Transverse colon (tissue), 4 donors: ENCODE measurements around the gene CPT1A. TPM values are rescaled to one million over a fixed set of nuclear protein-coding genes. Genes with fewer than 3 reads are reported as not detected.
A peak's percentile ranks its signal among the peaks of the same experiment; 100 is the strongest.

ENCODE experiments used
- DNase-seq: peaks from one replicate; pipeline ENCODE4 v3.0.0-alpha.2; 2019
- H3K27ac ChIP-seq, 4 donors: fragments of 200-600 bp; sonication (generic); 2 replicates each; pipeline ENCODE4 v1.5.1; 2016 to 2018; ENCODE audit warnings: inconsistent platforms in 4 of 4
- H3K27me3 ChIP-seq: fragments of 200-600 bp; sonication (generic); 2 replicates; pipeline ENCODE4 v1.5.1; 2017; ENCODE audit warnings: inconsistent platforms
- H3K36me3 ChIP-seq, 4 donors: fragments of 200-600 bp; sonication (generic); 2 replicates each; pipeline ENCODE4 v1.5.1; 2017 to 2019; ENCODE audit warnings: inconsistent platforms in 4 of 4
- H3K4me1 ChIP-seq, 4 donors: fragments of 200-600 bp; sonication (generic); 2 replicates each; pipeline ENCODE4 v1.5.1; 2017 to 2020; ENCODE audit warnings: inconsistent platforms in 4 of 4
- H3K4me3 ChIP-seq, 4 donors: fragments of 200-600 bp; sonication (generic); 1 replicate in 1 of 4; 2 replicates in 3 of 4; pipeline versions ENCODE4 v1.5.1 to v1.6.1; 2017 to 2019; ENCODE audit warnings: inconsistent platforms in 4 of 4
- H3K9me3 ChIP-seq, 2 donors: fragments of 200-600 bp; sonication (generic); 2 replicates each; pipeline ENCODE4 v1.5.1; 2017 to 2019; ENCODE audit warnings: inconsistent platforms in 2 of 2
- CTCF ChIP-seq, 5 experiments: fragments of 200-600 bp in 3 of 5; fragments of 450-650 bp in 2 of 5; sonication (generic) in 3 of 5; IDR thresholded peaks; 1 replicate in 2 of 5; 2 replicates in 3 of 5; pipeline ENCODE4 v1.5.1; 2016 to 2017; ENCODE audit warnings: antibody characterized with exemption in 5 of 5, inconsistent platforms in 3 of 5, mild to moderate bottlenecking in 2 of 5, moderate library complexity in 1 of 5
- EP300 ChIP-seq: sonication (generic); formaldehyde crosslinking; IDR thresholded peaks from one replicate; pipeline ENCODE4 v1.6.1; 2017; ENCODE audit warnings: antibody characterized with exemption, low read depth
- POLR2A ChIP-seq: fragments of 450-650 bp; IDR thresholded peaks from one replicate; pipeline ENCODE4 v1.6.1; 2016; ENCODE audit warnings: antibody characterized with exemption, mild to moderate bottlenecking, moderate library complexity
- POLR2AphosphoS5 ChIP-seq, 3 donors: sonication (generic); formaldehyde crosslinking; IDR thresholded peaks; one replicate each; pipeline ENCODE4 v1.6.1; 2016; ENCODE audit warnings: antibody characterized with exemption in 3 of 3
- WGBS, 2 donors: methylation state at CpG; one replicate each; pipeline ENCODE4 v1.1.5; 2018; ENCODE audit warnings: low coverage in 1 of 2; 5-methylcytosine and 5-hydroxymethylcytosine counted together
- in situ Hi-C, 4 donors: fragments of 200-750 bp; cut with MboI; loops; one replicate each; pipeline versions ENCODE4 v1.15.0 to v1.15.1; 2017; ENCODE audit warnings: low sequenced_read_pairs in 3 of 4, low pct_ligation_motif_present in 1 of 4, low pct_unique_long_range_greater_than_20kb in 1 of 4
- intact Hi-C: fragments of 100-400 bp; cut with DNase I; formaldehyde crosslinking; loops from one replicate; pipeline ENCODE4 v1.15.1; 2023; ENCODE audit warnings: low total_unique reads
- total RNA-seq, 4 donors: library from RNA; depleted of rRNA; stranded (reverse); fragments of >200 nt; gene quantifications; one replicate each; pipeline ENCODE4 v1.1.0, GENCODE V29; 2016

Gene CPT1A
- total RNA-seq, 4 donors from 2014 or later = 98.9 to 263 (median 177) TPM

DNA sequence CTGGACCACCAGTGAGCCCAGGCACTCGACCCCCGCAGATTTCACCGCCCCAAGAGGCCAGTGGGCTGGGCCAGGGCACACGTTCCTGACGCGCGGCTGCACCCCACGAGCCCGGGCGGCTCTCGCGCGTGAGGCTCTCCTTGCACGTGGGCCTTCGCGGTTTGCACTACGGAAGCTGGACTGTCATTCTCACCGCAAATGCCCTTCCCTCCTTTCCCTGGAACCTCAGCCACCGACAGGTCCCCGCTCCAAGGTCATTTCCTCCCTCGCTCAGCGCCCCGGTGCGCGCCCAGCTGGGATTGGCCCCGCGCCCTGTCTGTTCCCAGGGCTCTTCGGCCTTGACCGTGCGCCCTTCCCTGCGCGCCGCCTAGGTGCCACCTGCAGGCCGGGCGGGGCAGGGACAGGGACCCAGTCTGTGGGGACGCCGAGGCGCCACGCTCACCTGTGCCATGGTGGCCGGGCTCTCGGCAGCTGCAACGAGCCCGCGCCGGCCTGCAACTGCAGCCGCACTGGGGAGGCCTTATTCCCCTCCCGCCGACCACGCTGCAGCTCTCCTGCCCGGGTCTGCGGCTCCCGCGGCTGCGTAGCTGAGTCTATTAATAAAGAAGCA lies 2.1 kb upstream of the CPT1A start:
- Histone ChIP-seq H3K27ac (peak overlapping the region; percentile 74 to 99 (median 94)), H3K36me3 (no peaks in the 10 kb centered on the region), H3K9me3 (no peaks in the 10 kb centered on the region), H3K4me1 (peaks cover 12 to 44% (median 37%) of the 10 kb centered on the region in 4 donors), H3K27me3 (no peaks in the 10 kb centered on the region), H3K4me3 (peak overlapping the region; percentile 4 to 91 (median 32))
- intact Hi-C loops = no loop called here
- WGBS, 2 donors = 5% methylated on average over 51 of the region's 54 CpGs; no CpG with 5 or more reads in 1 of the 2 donors
- DNase-seq = peak; percentile 95
- in situ Hi-C loops = no loop called here
- TF ChIP-seq EP300 = no peak
- TF ChIP-seq POLR2AphosphoS5 (IDR thresholded peaks at IDR 0.05) = peak; percentile 58 to 79 (median 77)
- TF ChIP-seq CTCF (IDR thresholded peaks at IDR 0.05) = peak; percentile 66 to 96 (median 71)
- TF ChIP-seq POLR2A = peak; percentile 32

GRCh38 chr11:68843052-68843561 lies 1.4 kb upstream of the CPT1A start:
- in situ Hi-C loops = no loop called here
- TF ChIP-seq POLR2AphosphoS5 (IDR thresholded peaks at IDR 0.05) (no peak), POLR2A (no peak), CTCF (IDR thresholded peaks at IDR 0.05) (no peak), EP300 (no peak)
- H3K4me1 ChIP-seq = peaks cover 14 to 51% (median 44%) of the 10 kb centered on the region in 4 donors
- peak; percentile 68 for DNase-seq
- no peaks in the 10 kb centered on the region for H3K27me3 ChIP-seq
- H3K9me3 ChIP-seq = no peaks in the 10 kb centered on the region
- intact Hi-C loops = no loop called here
- 22% methylated on average over 23 of the region's 23 CpGs; no CpG with 5 or more reads in 1 of the 2 donors for WGBS, 2 donors
- H3K27ac ChIP-seq = peak overlapping the region; percentile 74 to 99 (median 94)
- H3K36me3 ChIP-seq = no peaks in the 10 kb centered on the region
- H3K4me3 ChIP-seq = peak overlapping the region in 3 of 4 donors; percentile 19 to 91 (median 57)

DNA sequence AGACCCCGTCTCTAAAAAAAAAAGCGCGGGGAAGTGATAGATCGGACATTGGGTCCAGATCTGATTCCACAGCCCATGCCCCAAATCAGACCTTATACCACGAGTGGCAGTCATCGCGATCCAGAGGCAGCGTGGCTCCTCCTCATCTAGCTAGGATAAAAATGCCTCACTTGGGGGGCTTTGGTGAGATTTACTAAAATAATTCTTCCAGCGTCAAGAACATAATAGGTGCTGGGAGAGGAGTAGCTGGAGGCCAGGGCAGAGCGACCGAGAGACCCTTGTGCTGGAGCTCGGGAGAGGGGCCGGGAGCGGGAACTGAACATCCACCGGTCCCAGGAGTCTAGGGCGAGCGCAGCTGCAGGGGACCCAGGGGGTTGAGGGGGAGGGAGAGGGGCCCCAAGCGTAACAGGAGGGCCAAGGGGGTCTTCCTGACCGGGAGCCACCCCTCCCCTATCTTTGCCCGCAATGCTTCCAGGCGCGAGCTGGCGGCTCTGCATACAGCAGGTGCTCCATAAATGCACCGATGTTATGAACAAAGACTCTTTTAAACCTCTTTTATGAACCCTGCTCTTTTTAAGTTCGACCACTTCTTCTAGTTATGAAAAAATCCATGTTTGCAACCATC lies 823 bp upstream of the CPT1A start:
- H3K27me3 ChIP-seq = no peaks in the 10 kb centered on the region
- peaks cover 20 to 57% (median 50%) of the 10 kb centered on the region in 4 donors for H3K4me1 ChIP-seq
- intact Hi-C loops = no loop called here
- WGBS, 2 donors = 48% methylated on average over 25 of the region's 25 CpGs; no CpG with 5 or more reads in 1 of the 2 donors
- no peaks in the 10 kb centered on the region for H3K36me3 ChIP-seq
- in situ Hi-C loops = no loop called here
- H3K4me3 ChIP-seq = peak overlapping the region; percentile 19 to 91 (median 62)
- no peak for DNase-seq
- TF ChIP-seq POLR2A (no peak), EP300 (no peak), POLR2AphosphoS5 (IDR thresholded peaks at IDR 0.05) (no peak), CTCF (IDR thresholded peaks at IDR 0.05) (no peak)
- H3K9me3 ChIP-seq = no peaks in the 10 kb centered on the region
- H3K27ac ChIP-seq = peak overlapping the region; percentile 89 to 99 (median 99)
